HG03066 (cell line): ENCODE data around the gene FAHD1.
"Not testable (repeated sequence)": the region's sequence is repeated elsewhere in the genome, so short reads cannot be mapped to it uniquely, and the experiment has no call there.

Source experiments
- ATAC-seq: cut with Tn5 transposase; IDR thresholded peaks from one replicate; pipeline ENCODE4 v1.9.1; 2021; ENCODE audit warnings: low read depth; ENCODE audit not compliant: unreplicated experiment

Gene FAHD1

GRCh38 chr16:1834096-1834495, 7.1 kb downstream of the FAHD1 start:
- no peak for ATAC-seq

GRCh38 chr16:1839554-1839953, 12.5 kb downstream of the FAHD1 start:
- no peak for ATAC-seq

GRCh38 chr16:1845985-1846384, 19.0 kb downstream of the FAHD1 start:
- no peak for ATAC-seq

GRCh38 chr16:1846416-1846815, 19.4 kb downstream of the FAHD1 start:
- ATAC-seq = no peak

DNA sequence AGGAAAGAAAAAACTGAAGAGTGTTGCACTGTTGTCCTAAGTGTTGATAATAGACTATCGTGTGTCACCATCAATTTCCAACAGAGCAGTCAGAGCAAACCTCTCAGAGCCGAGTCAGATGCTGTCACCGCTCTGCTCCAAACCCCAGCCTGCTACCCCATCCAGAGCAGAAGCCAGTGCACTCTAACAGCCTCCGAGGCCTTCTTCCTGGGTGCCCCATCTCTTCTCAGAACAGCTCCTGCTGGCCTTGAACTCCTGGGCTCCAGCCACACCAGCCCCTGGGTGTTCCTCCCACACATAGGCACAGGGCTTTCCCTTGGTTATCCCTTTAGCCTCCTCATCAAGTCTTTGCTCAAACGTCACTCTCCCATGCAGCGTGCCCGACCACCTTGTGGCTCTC, 24.0 kb downstream of the FAHD1 start:
- ATAC-seq = no peak

DNA sequence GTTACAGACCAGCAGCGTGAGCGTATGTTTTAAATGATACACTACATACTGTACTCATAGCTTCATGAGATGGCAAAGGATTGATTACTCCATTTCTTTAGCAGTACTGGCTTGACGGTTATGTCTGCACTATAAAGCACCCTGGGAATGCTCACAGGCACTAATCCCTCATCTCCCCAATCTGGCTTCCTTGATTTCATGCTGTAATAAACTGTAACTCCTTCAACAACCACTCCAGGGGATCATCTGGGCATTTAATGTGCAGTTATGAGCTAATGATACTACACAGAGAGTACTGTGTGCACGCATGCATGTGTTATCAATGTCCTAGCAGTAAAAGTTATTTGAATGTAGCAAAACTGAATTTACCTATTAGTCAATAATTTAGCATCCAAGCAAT, 24.8 kb downstream of the FAHD1 start:
- ATAC-seq = no peak

GRCh38 chr16:1857433-1858097, 30.6 kb downstream of the FAHD1 start:
- ATAC-seq = no peak

DNA sequence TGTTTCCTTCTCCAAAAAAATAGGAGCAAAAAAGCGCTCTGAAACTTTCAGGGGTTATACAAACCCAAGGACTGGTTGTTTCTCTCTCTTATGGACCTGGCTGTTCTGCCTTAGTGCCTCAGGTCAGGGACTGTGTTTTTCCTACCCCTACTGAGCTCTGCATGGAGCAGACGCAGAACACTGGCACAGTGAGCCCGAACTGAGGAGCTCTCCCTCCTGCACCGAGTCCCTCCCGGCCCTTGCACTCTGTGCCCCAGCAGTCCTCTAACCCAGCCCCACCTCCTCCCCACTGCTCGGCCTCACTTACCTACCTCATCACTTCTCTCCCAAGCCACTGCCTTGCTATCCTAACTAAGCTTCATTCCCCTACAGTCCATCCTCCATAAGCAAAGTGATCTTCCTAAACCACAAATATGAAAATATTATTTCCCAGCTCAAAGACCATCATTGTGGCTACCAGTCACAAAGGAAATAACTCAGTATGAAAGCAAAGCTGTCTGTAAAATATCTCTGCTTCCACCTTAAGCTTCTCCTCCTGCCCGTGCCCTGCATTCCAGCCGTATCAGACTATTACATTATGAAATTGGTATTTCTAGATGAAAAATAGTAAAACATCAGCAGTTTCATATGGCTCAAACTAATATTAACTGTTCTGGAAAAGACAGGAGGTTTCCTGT, 31.3 kb downstream of the FAHD1 start:
- ATAC-seq = no peak

DNA sequence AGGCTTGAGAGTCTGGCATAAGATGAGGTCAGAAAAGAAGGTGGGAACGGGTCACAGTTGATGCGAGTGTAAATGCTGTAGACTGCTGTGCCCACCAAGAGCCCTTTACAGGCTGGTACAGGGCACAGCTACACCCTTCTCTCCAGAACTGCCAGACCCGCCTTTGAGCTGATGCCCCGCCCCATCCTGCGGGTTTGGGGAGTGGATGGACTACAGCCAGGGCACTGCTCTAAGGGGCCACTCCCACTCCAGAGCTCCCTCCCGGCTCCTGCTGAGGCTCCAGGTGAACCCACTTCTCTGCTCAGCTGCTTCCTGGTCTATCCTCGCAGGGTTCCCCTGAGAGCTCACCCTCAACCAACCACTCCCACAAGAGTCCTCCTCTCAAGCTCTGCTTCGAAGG, 32.6 kb downstream of the FAHD1 start:
- ATAC-seq = no peak

DNA sequence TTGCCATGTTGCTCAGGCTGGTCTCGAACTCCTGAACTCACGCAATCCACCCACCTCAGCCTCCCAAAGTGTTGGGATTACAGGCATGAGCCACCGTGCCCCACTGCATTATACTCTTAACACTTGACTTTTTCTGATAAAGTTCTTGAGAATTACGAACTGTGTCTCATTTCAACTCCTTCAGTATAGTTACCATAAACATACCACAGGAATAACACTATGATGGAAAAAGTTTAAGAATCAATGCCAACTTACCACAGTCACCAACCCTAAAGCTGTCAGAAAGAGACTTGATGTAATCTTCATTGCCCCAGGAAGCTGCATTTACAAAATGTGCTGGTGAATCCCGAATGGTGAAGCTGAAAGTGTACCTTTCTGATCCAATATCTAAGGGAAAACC, 34.7 kb downstream of the FAHD1 start:
- ATAC-seq = no peak

- no peak for ATAC-seq
Observed at GRCh38 chr16:1862394-1862793, 35.4 kb downstream of the FAHD1 start.

GRCh38 chr16:1863681-1864460, 36.9 kb downstream of the FAHD1 start:
- ATAC-seq = no peak

GRCh38 chr16:1865902-1866690, 39.1 kb downstream of the FAHD1 start:
- no peak for ATAC-seq

- ATAC-seq = no peak
Observed at GRCh38 chr16:1870365-1871082, 43.5 kb downstream of the FAHD1 start.

- no peak for ATAC-seq
Observed at GRCh38 chr16:1871974-1872635, 45.1 kb downstream of the FAHD1 start, which contains the start of gene MEIOB. Gene MEIOB (minus strand): TSS chr16:1872164. CDS start chr16:1868175, 3,989 bp downstream.

- ATAC-seq = no peak
Observed at GRCh38 chr16:1874854-1875253, 47.8 kb downstream of the FAHD1 start.

DNA sequence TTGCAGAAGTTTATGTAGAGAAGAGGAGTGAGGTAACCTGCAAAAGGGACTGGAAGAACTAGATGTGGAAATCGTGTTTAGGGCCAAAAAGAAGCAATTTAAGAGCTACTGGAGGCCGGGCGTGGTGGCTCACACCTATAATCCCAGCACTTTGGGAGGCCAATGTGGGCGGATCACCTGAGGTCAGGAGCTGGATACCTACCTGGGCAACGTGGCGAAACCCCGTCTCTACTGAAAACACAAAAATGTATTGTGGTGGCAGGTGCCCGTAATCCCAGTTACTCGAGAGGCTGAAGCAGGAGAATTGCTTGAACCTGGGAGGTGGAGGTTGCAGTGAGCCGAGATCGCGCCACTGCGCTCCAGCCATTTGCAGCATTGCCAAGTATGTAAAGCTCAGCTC, 49.1 kb downstream of the FAHD1 start:
- ATAC-seq = not testable (repeated sequence)

DNA sequence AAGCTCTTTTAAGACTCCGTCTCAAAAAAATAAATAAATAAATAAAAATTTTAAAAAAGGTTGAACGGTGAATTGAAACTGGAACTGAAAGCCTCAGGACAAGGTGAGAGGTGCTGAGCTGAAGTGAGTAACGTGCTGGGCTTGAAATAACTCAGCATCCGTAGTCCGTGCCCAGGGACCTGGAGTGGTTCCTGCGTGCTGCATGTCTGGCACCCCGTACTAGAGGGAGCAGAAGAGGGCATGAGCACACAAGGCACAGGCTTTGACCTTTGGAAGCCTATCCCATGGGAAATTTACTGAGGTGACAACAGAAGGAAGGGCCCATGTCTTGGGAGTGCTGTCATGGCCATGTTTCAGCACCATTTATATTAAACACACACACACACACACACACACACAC, 49.5 kb downstream of the FAHD1 start:
- ATAC-seq = no peak

DNA sequence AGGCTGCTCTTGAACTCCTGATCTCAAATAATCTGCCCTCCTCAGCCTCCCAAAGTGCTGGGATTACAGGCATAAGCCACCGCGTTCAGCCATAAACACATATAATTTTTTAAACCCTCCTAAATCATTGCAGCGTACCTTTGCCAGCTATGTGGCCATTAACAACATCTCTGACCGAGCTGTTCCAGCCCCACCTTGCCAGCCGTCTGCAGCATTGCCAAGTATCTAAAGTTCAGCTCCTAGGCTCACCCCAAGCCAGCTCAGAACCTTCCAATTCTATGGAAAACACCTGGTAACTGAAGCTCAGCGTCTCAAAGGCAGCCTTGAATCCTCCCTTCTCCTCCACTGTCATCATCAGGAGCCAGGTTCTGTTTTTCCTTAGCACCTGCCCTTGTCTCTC, 50.1 kb downstream of the FAHD1 start:
- no peak for ATAC-seq

DNA sequence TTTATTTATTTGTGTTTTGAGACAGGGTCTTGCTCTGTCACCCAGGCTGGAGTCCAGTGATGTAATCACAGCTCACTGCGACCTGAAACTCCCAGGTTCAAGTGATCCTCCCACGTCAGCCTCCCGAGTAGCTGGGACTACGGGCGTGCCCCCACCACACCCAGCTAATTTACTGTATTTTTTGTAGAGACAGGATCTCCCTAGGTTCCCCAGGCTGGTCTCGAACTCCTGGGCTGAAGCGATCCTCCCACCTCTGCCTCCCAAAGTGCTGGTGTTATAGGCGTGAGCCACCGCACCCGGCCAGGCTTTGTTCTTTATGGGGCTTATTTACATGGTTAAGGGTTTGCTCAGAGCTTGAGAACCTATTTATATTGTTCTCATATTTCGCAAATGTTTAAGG, 50.8 kb downstream of the FAHD1 start:
- ATAC-seq = no peak
